ENCODE results near the gene ALDOC.

GRCh38 chr17:28555022-28555421, 21.7 kb downstream of the ALDOC start:
- TF ChIP-seq POLR2A (IDR thresholded peaks at IDR 0.05; ENCODE audit: low read depth) (no peak), EP300 (IDR thresholded peaks at IDR 0.05) (no peak), CTCF (IDR thresholded peaks at IDR 0.05) (no peak), POLR2AphosphoS5 (IDR thresholded peaks at IDR 0.05) (no peak)

Data from esophagus muscularis mucosa (tissue), 4 donors.